NK-92 (cell line): Measurements from ENCODE around the gene MED12L.

ENCODE experiments used
- DNase-seq: peaks from one replicate; lab custom pipeline; 2025; ENCODE audit not compliant: unreplicated experiment; lab: John Stamatoyannopoulos, UW

The MED12L gene

DNA sequence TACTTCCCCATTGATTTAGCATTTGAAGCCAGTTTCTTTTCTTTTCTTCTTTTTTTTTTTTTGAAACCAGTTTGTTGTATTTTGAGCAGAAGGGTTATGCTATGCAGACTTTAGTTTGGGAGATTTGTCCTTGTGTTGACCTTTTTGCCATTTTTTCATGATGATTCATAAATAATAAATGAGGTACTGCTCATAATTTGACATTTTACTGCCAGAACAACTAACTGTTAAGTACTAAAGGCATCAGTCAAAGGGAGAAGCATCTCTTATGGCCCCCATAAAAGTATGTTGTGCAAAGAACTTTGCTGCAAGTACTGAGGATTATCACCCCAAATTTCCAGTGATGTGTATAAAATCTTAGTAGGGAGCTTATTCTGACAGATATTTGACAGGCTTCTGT is 232.8 kb downstream of the MED12L start:
- no peak for DNase-seq

DNA sequence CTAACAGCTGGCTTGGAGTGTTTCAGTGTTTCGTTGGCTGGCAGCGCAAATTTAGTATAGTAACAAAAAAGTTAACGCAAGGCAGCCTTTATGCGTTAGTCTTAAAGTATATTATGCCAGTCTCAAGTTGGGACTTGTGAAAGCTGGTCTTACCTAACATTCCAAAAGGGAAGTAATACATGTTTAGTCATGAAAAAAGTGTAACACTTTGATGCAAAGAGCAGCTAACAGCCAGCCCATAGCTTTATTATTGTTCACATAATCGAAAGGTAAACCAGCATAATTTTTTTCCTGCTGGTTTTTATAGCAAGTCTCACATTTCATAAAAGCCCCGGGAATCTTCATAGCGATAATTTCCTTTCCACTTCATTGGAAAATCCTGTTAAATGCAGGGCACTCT is 233.5 kb downstream of the MED12L start:
- DNase-seq = no peak

DNA sequence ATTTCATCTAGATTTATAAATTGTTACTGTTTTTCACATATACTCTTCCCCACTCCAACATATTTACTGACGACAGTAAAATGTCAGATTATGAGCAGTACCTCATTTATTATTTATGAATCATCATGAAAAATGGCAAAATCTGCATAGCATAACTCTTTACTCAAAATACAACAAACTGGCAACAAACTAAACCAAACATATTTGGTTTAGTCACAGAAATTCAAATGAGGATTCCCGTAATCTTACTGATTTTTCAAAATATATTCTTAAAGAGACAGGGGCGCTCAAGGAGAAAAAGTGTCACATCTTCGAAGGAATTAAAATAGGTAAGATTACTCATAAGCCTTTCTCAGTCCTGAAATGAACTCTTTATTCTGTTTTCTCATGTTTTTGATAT is 234.2 kb downstream of the MED12L start:
- DNase-seq = no peak

DNA sequence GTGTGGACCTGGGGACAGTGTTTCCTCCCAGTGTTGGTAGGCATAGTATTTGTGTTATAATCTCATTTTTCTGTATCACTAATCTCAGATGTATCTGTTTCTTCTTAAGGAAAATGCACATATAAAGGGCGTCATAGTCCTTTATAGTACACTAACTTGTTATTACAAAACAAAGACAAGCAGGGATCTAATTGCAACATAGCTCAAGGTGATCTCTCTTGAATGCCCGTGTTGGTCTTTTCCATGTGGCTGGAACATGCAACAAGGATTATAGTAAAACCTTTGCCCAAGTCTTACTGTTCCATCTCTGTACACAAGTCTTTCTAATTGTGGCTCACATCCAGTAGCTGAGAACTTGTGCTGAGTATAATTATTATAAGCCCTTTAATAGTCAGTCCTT is 234.7 kb downstream of the MED12L start:
- no peak for DNase-seq

- no peak for DNase-seq
Measured at GRCh38 chr3:151321526-151321925, 236.1 kb downstream of the MED12L start.

- no peak for DNase-seq
Measured at GRCh38 chr3:151322511-151322910, 237.0 kb downstream of the MED12L start.

GRCh38 chr3:151327571-151328198 is 242.2 kb downstream of the MED12L start:
- DNase-seq = no peak

DNA sequence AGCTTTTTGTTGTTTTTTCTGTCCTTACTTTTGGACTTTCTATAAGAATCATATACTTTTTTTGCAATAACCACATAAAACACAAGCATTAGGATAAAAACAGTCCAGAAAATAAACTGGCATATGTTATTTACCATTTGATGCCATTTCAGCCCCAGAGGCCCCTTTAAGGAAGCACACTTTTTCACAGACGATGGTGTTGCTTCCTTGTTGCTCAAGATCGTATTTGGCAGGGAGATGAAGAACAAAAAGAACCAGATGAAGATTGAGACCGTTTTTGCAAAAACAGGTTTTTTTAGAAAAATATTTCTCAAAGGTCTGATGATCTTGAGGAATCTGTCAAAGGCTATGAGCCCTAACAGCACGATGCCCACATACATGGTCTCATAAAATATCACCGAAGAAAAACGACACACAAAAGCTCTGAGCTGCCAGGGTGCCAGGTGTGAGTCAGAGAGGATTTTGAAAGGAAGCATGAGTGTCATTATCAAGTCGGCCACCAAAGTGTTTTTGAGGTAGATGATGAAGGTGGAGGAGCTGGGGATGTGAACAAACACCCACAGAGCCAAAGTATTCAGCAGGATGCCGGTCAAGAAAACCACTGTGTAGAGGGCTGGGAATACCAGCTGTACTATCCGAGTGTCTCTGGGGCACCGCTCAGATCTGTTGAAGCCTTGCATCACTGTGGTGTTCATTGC is 243.0 kb downstream of the MED12L start:
- DNase-seq = no peak

GRCh38 chr3:151329363-151329762 is 243.9 kb downstream of the MED12L start, which contains the start of gene P2RY13:
P2RY13 (minus strand) TSS chr3:151329549; CDS start chr3:151329528, 21 bp downstream.
- DNase-seq = no peak

DNA sequence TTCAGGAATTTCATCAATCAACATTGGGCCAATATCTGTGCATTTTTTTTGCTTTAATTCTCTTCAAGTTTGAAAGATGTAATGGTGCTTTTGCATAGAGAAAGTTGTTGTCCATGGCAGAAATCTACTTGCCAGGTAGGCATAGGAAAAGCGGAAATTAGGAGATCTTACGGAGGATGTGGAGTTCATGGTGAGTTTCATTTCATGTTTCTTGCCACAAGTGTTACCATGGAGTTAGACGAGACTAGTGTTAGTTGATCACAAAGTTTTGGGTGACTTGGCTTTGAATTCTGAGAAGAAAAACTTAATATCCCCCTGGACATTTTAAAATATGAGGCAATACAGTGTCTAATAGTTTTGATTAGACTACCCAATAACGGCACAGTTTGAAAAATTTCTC is 244.9 kb downstream of the MED12L start:
- no peak for DNase-seq

DNA sequence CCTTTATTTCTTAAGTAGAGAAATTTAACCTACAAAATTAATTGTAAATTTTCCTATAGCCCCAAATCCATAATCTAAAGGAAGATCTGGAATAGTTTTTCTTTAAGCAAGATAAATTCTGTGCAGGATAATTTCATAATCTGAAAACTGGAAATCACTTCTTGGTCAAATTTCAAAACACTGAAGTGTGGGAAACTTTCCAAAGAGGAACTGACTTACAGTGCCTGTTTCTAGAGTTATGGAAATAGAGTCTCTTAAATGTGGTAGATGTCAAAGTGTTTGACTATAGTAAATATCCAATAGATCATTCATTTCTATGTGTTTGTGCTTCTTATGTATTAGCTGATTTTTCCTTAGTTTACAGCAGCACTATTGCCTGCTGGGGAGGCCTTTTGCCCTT is 245.4 kb downstream of the MED12L start:
- DNase-seq = no peak

- DNase-seq = no peak
Measured at GRCh38 chr3:151331696-151332095, 246.2 kb downstream of the MED12L start.

- DNase-seq = no peak
Measured at GRCh38 chr3:151345859-151346258, 260.4 kb downstream of the MED12L start.

- DNase-seq = no peak
Measured at GRCh38 chr3:151346292-151346691, 260.8 kb downstream of the MED12L start.

- no peak for DNase-seq
Measured at GRCh38 chr3:151347432-151347831, 262.0 kb downstream of the MED12L start.

DNA sequence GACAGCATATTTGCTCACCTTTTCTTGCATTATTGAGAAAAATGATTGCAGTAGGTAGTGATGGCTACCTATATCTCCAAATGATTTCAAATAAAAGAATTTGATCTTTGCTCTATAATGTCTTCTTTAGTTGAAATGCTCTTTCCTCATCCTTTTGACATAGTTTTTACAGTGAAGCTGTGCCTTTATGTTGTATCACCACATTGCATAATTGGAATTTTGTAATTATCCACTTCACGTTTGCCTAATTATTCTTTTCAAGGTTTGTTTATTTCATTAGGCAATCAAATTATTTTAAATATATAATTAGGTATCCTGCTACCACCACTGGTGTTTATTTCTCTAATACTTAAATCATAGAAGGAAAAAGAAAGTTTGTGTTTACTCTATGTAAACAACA is 265.2 kb downstream of the MED12L start:
- no peak for DNase-seq

DNA sequence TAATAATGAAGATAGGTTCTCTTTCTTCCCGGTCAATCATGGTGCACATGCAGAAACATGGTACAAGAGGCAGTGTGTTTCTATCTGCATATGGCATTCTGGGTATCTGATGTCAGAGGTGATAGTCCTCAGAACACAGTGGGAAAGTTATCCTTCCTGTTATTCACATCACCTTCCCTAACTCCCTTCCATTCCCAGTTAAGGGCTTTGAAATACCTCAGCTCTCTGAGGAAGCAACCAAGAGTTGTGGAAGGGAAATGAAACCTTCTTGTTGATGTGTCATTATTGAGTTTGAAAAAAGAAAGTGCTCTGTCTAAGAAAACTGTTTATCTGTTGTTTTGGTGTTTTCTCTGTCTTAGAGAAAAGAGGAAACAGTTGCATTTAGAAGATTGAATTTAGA is 265.8 kb downstream of the MED12L start:
- no peak for DNase-seq

DNA sequence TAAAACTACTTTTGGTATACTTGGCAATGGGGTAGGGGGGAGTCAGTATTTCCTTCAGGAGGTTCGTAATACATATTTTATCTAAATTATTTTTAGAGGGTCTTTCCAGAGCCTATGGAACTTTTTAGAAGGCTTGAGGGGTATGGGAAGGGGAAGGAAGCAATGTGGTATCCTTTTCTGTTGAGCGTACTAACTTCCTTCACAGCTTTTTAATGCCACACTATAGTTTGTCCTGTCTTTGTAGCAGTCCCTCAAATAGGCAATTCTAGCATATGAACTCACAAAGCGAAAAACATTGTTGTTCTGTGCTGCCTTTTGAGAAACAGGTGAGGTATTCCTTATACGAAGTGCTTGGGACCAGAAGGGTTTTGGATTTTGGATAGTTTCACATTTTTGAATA is 266.2 kb downstream of the MED12L start:
- DNase-seq = no peak

DNA sequence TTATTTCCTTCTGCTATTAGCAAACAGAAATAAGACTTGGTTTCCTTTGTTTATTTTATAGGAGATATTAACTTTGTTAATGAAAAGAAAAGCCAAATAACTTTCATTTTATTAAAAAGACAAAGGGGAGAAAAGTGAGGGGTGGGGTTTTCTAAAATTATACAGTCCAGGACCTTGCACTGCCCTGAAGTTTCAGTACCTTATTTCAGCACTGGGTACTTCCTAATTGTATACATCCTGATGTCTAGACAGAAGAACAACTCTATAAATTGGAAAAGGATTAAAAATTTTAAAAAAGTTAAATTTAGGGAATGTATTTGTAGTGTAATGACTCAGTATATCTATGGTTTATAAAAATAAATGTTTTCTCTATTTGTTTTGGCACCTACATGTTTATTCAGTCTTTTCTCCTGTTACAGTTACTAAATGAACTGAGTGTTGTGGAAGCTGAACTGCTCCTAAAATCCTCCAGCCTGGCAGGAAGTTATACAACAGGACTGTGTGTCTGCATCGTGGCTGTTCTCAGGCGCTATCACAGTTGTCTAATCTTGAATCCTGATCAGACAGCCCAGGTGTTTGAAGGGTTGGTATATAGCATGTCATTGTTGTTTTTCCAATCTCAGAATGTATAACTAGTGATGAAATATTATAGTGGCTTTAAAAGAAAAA is 271.5 kb downstream of the MED12L start:
- no peak for DNase-seq

- DNase-seq = no peak
Measured at GRCh38 chr3:151357463-151357850, 272.0 kb downstream of the MED12L start.

GRCh38 chr3:151362751-151363174 is 277.3 kb downstream of the MED12L start:
- DNase-seq = no peak

GRCh38 chr3:151366993-151367392 is 281.5 kb downstream of the MED12L start:
- no peak for DNase-seq
